Measurements from ENCODE around the gene RNF166. TPM values are rescaled to one million over a fixed set of nuclear protein-coding genes. Genes with fewer than 3 reads are reported as not detected.
A peak's percentile ranks its signal among the peaks of the same experiment; 100 is the strongest.

RNF166 gene
- total and polyA plus RNA-seq, 2 donors (not counting 3 experiments of a cell fraction or from before 2014, with no cell fraction given) = 27.6 to 38.8 TPM

DNA sequence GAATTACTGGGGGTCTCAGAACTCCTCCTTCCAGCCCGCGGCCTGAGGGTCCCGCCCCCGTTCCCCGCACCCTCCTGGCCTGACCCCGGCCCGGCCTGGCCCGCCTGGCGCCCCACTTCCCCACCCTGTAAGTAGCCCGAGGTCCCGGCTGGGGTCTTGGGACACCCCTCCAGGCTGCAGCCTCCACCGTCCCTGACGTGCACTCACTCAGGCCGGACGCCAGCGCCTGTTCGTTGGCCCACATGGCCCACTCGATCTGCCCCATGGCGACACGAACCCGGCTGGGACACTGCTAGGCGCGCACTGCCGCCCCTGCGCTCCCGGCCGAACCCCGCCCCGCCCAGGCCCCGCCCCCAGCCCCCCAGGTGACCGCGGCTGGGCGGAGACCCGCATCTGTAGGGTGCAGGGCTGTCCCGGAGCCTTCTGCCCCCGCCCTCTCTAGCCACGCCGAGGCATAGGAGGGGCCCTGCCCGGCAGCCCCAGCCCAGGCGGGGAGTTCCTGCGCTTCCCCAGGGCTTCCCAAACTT lies 55.4 kb downstream of the RNF166 start, which contains the start of gene CYBA:
Gene CYBA, minus strand, starts transcription at position 305 of the 527 bp plus-strand sequence. Its CDS starts 40 bp downstream, at position 265.
- TF ChIP-seq, protein P1, sequence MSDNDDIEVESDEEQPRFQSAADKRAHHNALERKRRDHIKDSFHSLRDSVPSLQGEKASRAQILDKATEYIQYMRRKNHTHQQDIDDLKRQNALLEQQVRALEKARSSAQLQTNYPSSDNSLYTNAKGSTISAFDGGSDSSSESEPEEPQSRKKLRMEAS (IDR thresholded peaks at IDR 0.05; ENCODE audit: insufficient read depth, insufficient read length) = no peak
- peak; percentile 65 for TF ChIP-seq POLR2AphosphoS5 (IDR thresholded peaks at IDR 0.05; ENCODE audit: insufficient read depth, low read depth, low read length)
- peak within 1 kb of the TSS; percentile 24 for H3K9ac ChIP-seq (replicated peaks; ENCODE audit: extremely low read depth, insufficient read depth, low read length)
- H3K27me3 ChIP-seq (ENCODE audit: control insufficient read depth in 2 of 2, insufficient read depth in 2 of 2, low read length in 2 of 2) = no peaks in the 10 kb centered on the region
- H3K36me3 ChIP-seq (ENCODE audit: control insufficient read depth in 2 of 2, extremely low read depth in 1 of 2, insufficient read depth in 2 of 2, low read length in 2 of 2) = peaks cover under 1 to 10% of the 10 kb centered on the region in 2 experiments
- dilution Hi-C loops (cut with MboI; ENCODE audit: extremely low pct_ligation_motif_present, low sequenced_read_pairs) (no loop called here), intact Hi-C loops (cut with micrococcal nuclease) (no loop called here)
- ChIA-PET POLR2A (no interaction called here), CTCF (no interaction called here)
- H3K79me2 ChIP-seq (ENCODE audit: control insufficient read depth, insufficient read depth, low read length) = no peaks in the 10 kb centered on the region
- peak within 1 kb of the TSS; percentile 38 to 68 (median 55) for H3K4me3 ChIP-seq (replicated peaks in 1 of 3; ENCODE audit: insufficient read depth in 1 of 3, low read depth in 1 of 3, low read length in 3 of 3)
- no peaks in the 10 kb centered on the region for H4K20me1 ChIP-seq (replicated peaks; ENCODE audit: control insufficient read depth, extremely low read depth, insufficient read depth, low read length)
- no TSS peak for BruUV-seq (replicated peaks)
- peak within 1 kb of the TSS; percentile 65 for H3K4me2 ChIP-seq (ENCODE audit: insufficient read depth, low read length)
- no peaks in the 10 kb centered on the region for H3K9me1 ChIP-seq (replicated peaks; ENCODE audit: control insufficient read depth, extremely low read depth, insufficient read depth, low read length)
- peaks cover 13% of the 10 kb centered on the region for H3K4me1 ChIP-seq (ENCODE audit: control insufficient read depth, extremely low read depth, insufficient read depth, low read length)
- FAIRE-seq = peak; percentile 21
- peak within 1 kb of the TSS; percentile 5 for H3K27ac ChIP-seq (ENCODE audit: insufficient read depth, low read depth, low read length)
- H3K9me3 ChIP-seq (replicated peaks; ENCODE audit: control insufficient read depth, insufficient read depth, low read length) = no peaks in the 10 kb centered on the region
- peak; percentile 20 for DNase-seq (ENCODE audit: low read depth, low spot score)
- peak within 1 kb of the TSS; percentile 23 for H2AFZ ChIP-seq (ENCODE audit: low read depth, low read length)

DNA sequence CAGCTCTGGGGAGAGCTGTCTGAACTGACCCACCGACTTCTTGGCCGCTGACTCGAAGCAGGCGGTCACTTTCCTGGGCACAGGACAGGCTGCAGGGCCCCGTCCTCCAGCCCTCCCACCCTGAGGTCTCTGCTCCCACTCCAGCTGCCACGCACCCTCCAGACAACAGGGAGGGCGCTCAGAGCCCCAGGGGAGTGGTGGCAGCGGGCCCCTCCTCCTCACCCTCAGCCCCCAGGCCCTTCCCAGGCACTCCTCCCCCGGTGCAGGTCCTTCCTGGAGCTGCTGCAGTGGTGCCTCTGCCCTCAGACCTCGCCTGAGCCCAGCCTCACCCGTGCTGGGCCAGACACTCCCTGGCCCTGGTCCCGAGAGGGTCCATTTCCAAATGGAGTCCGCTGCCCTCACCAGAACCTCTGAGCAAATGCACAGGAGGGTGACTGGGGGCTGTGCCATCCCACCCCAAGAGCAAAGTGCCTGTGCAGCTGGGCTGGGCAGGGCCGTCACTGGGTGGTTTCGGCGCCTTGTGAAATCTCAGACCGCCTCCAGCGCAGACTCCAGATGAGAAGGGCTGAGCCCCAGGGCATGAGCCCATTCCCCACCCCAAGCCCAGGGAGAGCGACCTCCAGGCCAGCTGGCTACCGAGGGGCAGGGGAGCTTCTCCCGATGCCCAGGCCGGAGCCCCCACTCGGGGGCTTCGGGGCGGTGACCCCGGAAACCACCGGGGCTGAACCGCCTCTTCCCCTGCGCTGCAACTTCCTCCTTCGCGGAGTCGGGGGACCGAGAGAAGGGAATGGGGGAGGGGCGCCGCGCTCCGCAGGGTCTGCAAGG lies 56.1 kb downstream of the RNF166 start:
- no peaks in the 10 kb centered on the region for H3K9me3 ChIP-seq (replicated peaks; ENCODE audit: control insufficient read depth, insufficient read depth, low read length)
- DNase-seq (ENCODE audit: low read depth, low spot score) = no peak
- intact Hi-C loops (cut with micrococcal nuclease) (no loop called here), dilution Hi-C loops (cut with MboI; ENCODE audit: extremely low pct_ligation_motif_present, low sequenced_read_pairs) (no loop called here)
- no peak overlapping the region for H2AFZ ChIP-seq (ENCODE audit: low read depth, low read length)
- H3K36me3 ChIP-seq (ENCODE audit: control insufficient read depth in 2 of 2, extremely low read depth in 1 of 2, insufficient read depth in 2 of 2, low read length in 2 of 2) = peaks cover 0 to 6% of the 10 kb centered on the region in 2 experiments
- ChIA-PET CTCF (no interaction called here), POLR2A (no interaction called here)
- peaks cover 13% of the 10 kb centered on the region for H3K4me1 ChIP-seq (ENCODE audit: control insufficient read depth, extremely low read depth, insufficient read depth, low read length)
- no peaks in the 10 kb centered on the region for H3K27me3 ChIP-seq (ENCODE audit: control insufficient read depth in 2 of 2, insufficient read depth in 2 of 2, low read length in 2 of 2)
- no peaks in the 10 kb centered on the region for H3K9me1 ChIP-seq (replicated peaks; ENCODE audit: control insufficient read depth, extremely low read depth, insufficient read depth, low read length)
- peak overlapping the region; percentile 38 to 68 (median 55) for H3K4me3 ChIP-seq (replicated peaks in 1 of 3; ENCODE audit: insufficient read depth in 1 of 3, low read depth in 1 of 3, low read length in 3 of 3)
- BruUV-seq (replicated peaks) = no TSS peak
- TF ChIP-seq MYC (IDR thresholded peaks at IDR 0.05; ENCODE audit: low read depth, low read length) (no peak), POLR2AphosphoS5 (IDR thresholded peaks at IDR 0.05; ENCODE audit: insufficient read depth, low read depth, low read length) (no peak), EZH2 (IDR thresholded peaks at IDR 0.05; ENCODE audit: borderline replicate concordance, low read depth, low read length, severe bottlenecking) (no peak), FOS (IDR thresholded peaks at IDR 0.05; ENCODE audit: borderline replicate concordance, insufficient read depth, low read length) (no peak)
- FAIRE-seq = no peak
- H3K4me2 ChIP-seq (ENCODE audit: insufficient read depth, low read length) = peak overlapping the region; percentile 9
- no peaks in the 10 kb centered on the region for H4K20me1 ChIP-seq (replicated peaks; ENCODE audit: control insufficient read depth, extremely low read depth, insufficient read depth, low read length)
- no peaks in the 10 kb centered on the region for H3K79me2 ChIP-seq (ENCODE audit: control insufficient read depth, insufficient read depth, low read length)
- H3K27ac ChIP-seq (ENCODE audit: insufficient read depth, low read depth, low read length) = no peak overlapping the region
- H3K9ac ChIP-seq (replicated peaks; ENCODE audit: extremely low read depth, insufficient read depth, low read length) = peak overlapping the region; percentile 24

All from endothelial cell of umbilical vein (primary cell).